ENCODE results near the gene TAF15. TPM values are rescaled to one million over a fixed set of nuclear protein-coding genes. Genes with fewer than 3 reads are reported as not detected.

TAF15 gene
- polyA plus RNA-seq, 1 experiment, result 51.6 TPM

DNA sequence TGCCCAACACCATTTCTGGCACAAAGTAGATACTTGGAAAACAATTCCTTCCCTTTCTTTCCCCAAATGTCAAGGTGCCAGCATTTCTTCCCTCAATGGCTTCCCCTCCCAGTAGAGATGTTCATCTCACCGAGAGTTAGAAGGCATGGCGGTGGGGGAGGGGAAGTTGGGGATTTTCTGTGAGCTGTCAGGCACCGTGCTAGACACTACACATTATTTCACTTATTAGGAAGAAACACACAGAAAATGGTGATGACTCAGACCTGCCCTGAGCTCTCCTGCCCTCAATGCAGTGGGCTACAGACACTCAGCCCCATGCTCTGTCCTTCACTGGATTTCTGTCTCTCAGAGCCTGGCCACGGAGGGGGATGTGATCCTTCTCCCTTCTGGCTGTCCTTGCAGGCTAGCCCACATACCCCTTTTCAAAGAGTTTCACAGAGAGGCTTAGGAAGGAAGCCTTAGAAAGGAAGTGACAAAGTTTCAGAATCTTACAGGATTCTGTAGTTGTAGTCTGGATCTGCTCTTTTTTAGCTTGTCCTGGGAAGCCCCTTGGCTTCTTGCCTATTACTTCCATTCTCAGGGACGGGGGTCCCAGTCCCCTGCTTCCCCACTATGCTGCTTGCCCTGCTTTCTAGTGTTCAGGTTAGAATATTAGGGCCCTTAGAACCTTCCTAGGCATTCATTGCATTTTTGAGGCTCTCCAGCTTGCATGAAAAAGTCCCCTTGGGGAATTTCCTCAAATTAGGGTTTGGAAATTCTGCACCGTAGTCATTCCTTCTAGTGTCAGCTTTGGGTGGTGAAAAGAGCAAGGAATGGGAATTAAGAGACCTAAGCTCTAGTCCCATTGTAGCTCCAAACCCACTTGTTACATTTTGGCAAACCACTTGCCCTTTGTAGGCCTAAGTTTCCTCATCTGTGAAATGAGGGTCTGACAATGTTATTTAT is 83.1 kb downstream of the TAF15 start:
- Histone ChIP-seq H3K9me3 (ENCODE audit: control insufficient read depth, insufficient read depth, low read length) (no peaks in the 10 kb centered on the region), H3K27me3 (ENCODE audit: control insufficient read depth, insufficient read depth, low read length) (no peaks in the 10 kb centered on the region), H3K4me3 (ENCODE audit: low read depth, low read length) (no peak overlapping the region), H3K27ac (ENCODE audit: low read depth, low read length) (no peak overlapping the region)
- ChIA-PET POLR2A (no interaction called here), CTCF (no interaction called here)
- no peak for DNase-seq (ENCODE audit: low read depth, low spot score)
- TF ChIP-seq, protein P1, sequence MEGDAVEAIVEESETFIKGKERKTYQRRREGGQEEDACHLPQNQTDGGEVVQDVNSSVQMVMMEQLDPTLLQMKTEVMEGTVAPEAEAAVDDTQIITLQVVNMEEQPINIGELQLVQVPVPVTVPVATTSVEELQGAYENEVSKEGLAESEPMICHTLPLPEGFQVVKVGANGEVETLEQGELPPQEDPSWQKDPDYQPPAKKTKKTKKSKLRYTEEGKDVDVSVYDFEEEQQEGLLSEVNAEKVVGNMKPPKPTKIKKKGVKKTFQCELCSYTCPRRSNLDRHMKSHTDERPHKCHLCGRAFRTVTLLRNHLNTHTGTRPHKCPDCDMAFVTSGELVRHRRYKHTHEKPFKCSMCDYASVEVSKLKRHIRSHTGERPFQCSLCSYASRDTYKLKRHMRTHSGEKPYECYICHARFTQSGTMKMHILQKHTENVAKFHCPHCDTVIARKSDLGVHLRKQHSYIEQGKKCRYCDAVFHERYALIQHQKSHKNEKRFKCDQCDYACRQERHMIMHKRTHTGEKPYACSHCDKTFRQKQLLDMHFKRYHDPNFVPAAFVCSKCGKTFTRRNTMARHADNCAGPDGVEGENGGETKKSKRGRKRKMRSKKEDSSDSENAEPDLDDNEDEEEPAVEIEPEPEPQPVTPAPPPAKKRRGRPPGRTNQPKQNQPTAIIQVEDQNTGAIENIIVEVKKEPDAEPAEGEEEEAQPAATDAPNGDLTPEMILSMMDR (IDR thresholded peaks at IDR 0.05; ENCODE audit: low read depth, low read length), result no peak

DNA sequence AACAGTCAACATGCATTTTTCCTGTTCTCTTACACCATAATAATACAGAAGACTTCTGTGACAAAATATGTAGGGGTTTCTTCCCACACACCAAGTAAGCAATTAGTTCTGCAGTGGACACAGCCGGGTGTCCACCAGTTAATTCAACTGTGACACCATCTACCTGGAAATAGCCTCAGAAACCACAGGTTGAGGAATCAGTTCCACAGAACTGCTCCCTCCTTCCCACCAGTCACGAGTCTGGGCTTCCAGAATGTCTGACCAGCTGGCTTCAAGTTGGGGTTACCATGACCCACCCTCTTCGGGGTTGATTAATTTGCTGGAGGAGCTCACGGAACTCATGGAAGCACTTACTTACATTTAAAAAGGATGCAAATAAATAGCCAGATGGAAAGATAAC is 84.5 kb downstream of the TAF15 start:
- DNase-seq (ENCODE audit: low read depth, low spot score), result no peak
- no peaks in the 10 kb centered on the region for H3K27me3 ChIP-seq (ENCODE audit: control insufficient read depth, insufficient read depth, low read length)
- ChIA-PET CTCF (no interaction called here), POLR2A (no interaction called here)
- no peak overlapping the region for H3K4me3 ChIP-seq (ENCODE audit: low read depth, low read length)
- H3K27ac ChIP-seq (ENCODE audit: low read depth, low read length), result no peak overlapping the region
- no peaks in the 10 kb centered on the region for H3K9me3 ChIP-seq (ENCODE audit: control insufficient read depth, insufficient read depth, low read length)
- TF ChIP-seq, protein P1 (IDR thresholded peaks at IDR 0.05; ENCODE audit: low read depth, low read length), result no peak

DNA sequence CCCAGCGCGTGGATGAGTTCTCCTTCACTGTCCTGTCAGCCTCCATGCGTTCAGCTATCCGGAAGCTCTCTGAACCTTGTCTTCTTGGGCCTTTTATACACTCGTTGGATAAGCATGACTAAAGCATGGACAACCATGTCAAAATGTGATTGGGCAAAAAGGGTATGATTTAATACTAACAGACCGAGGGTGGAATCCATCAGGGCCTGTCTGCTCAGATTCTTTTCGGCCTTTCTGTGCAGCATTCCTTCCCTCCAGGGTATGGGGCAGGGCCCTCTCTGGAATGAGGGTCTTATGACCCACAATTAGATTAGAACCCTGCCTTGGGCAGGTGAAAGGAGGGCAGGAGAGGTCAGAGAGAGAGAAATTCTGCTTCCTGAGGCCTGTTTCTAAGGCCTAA is 84.9 kb downstream of the TAF15 start:
- TF ChIP-seq, protein P1 (IDR thresholded peaks at IDR 0.05; ENCODE audit: low read depth, low read length), result no peak
- no peak overlapping the region for H3K4me3 ChIP-seq (ENCODE audit: low read depth, low read length)
- no peak for DNase-seq (ENCODE audit: low read depth, low spot score)
- H3K27ac ChIP-seq (ENCODE audit: low read depth, low read length), result no peak overlapping the region
- no peaks in the 10 kb centered on the region for H3K9me3 ChIP-seq (ENCODE audit: control insufficient read depth, insufficient read depth, low read length)
- H3K27me3 ChIP-seq (ENCODE audit: control insufficient read depth, insufficient read depth, low read length), result no peaks in the 10 kb centered on the region
- ChIA-PET POLR2A (no interaction called here), CTCF (no interaction called here)

GRCh38 chr17:35895636-35896587 is 86.6 kb downstream of the TAF15 start:
- TF ChIP-seq, protein P1 (IDR thresholded peaks at IDR 0.05; ENCODE audit: low read depth, low read length), result no peak
- DNase-seq (ENCODE audit: low read depth, low spot score), result no peak
- ChIA-PET POLR2A (no interaction called here), CTCF (no interaction called here)
- no peaks in the 10 kb centered on the region for H3K9me3 ChIP-seq (ENCODE audit: control insufficient read depth, insufficient read depth, low read length)
- peaks cover 2% of the 10 kb centered on the region for H3K27me3 ChIP-seq (ENCODE audit: control insufficient read depth, insufficient read depth, low read length)
- H3K4me3 ChIP-seq (ENCODE audit: low read depth, low read length), result no peak overlapping the region
- no peak overlapping the region for H3K27ac ChIP-seq (ENCODE audit: low read depth, low read length)

Small RNA genes within 50 kb of the gene (small RNA-seq; reads per million reads assigned to genes)
- gene RF00100 (ENCODE audit: insufficient read length, low read depth), result 4.3 reads per million, percentile 43 among the genes with 10 or more reads in this experiment

Other genes with a start within 250 kb of the TAF15 start
- not detected in 2 replicates for gene SLFN14, start 248.7 kb upstream of the TAF15 start, polyA plus RNA-seq (2011; rRNA removed)
- gene PEX12, start 230.9 kb upstream of the TAF15 start, polyA plus RNA-seq (2011; rRNA removed), result 8.3 and 10.2 TPM in 2 replicates
- gene AP2B1, start 222.2 kb upstream of the TAF15 start, polyA plus RNA-seq (2011; rRNA removed), result 234 and 258 TPM in 2 replicates
- gene RASL10B, start 77.8 kb upstream of the TAF15 start, polyA plus RNA-seq (2011; rRNA removed), result 3.3 and 4.3 TPM in 2 replicates
- gene GAS2L2, start 56.2 kb upstream of the TAF15 start, polyA plus RNA-seq (2011; rRNA removed), result not detected in 2 replicates
- gene C17orf50, start 48.6 kb upstream of the TAF15 start, polyA plus RNA-seq (2011; rRNA removed), result not detected in 2 replicates
- gene MMP28, start 13.8 kb upstream of the TAF15 start, polyA plus RNA-seq (2011; rRNA removed), result 0.15 and 0.17 TPM in 2 replicates
- gene HEATR9, start 59.4 kb downstream of the TAF15 start, polyA plus RNA-seq (2011; rRNA removed), result not detected in 2 replicates
- gene CCL5, start 70.9 kb downstream of the TAF15 start, polyA plus RNA-seq (2011; rRNA removed), result not detected in 2 replicates
- not detected in 2 replicates for gene RDM1, start 121.3 kb downstream of the TAF15 start, polyA plus RNA-seq (2011; rRNA removed)
- not detected in 2 replicates for gene LYZL6, start 134.2 kb downstream of the TAF15 start, polyA plus RNA-seq (2011; rRNA removed)
- not detected in 2 replicates for gene CCL16, start 172.0 kb downstream of the TAF15 start, polyA plus RNA-seq (2011; rRNA removed)
- gene CCL14, start 177.2 kb downstream of the TAF15 start, polyA plus RNA-seq (2011; rRNA removed), result not detected in 2 replicates
- gene CCL15, start 192.1 kb downstream of the TAF15 start, polyA plus RNA-seq (2011; rRNA removed), result not detected in 2 replicates
- not detected in 2 replicates for gene CCL23, start 208.5 kb downstream of the TAF15 start, polyA plus RNA-seq (2011; rRNA removed)

Measured in AG04450 (cell line).